TTC549 (cell line): ENCODE results near the gene ESAM.

Experiments used
- FAIRE-seq: peaks from 2 replicates; lab custom pipeline; 2012; peaks lifted over from hg19 to GRCh38; lab: Jason Lieb, UNC

The ESAM gene

GRCh38 chr11:124762105-124762623 is at the start of gene ESAM:
Gene ESAM (minus strand): TSS chr11:124762290. CDS start chr11:124762154, 136 bp downstream.
- no peak for FAIRE-seq

GRCh38 chr11:124811399-124812125 is 49.5 kb upstream of the ESAM start:
- no peak for FAIRE-seq

- no peak for FAIRE-seq
Observed at GRCh38 chr11:124807660-124808270, 45.7 kb upstream of the ESAM start.

GRCh38 chr11:124807201-124807600 is 45.1 kb upstream of the ESAM start:
- no peak for FAIRE-seq

- FAIRE-seq = no peak
Observed at GRCh38 chr11:124804884-124805283, 42.8 kb upstream of the ESAM start.

GRCh38 chr11:124801636-124802312 is 39.7 kb upstream of the ESAM start:
- FAIRE-seq = no peak

GRCh38 chr11:124801014-124801413 is 38.9 kb upstream of the ESAM start:
- no peak for FAIRE-seq

GRCh38 chr11:124800226-124800929 is 38.3 kb upstream of the ESAM start, which contains the start of gene MSANTD2:
Gene MSANTD2 (minus strand): TSS chr11:124800406. CDS start chr11:124800380, 26 bp downstream.
- FAIRE-seq = no peak

GRCh38 chr11:124799348-124800225 is 37.5 kb upstream of the ESAM start:
- FAIRE-seq = no peak

- no peak for FAIRE-seq
Observed at GRCh38 chr11:124798991-124799347, 36.9 kb upstream of the ESAM start.

GRCh38 chr11:124796312-124796711 is 34.2 kb upstream of the ESAM start:
- FAIRE-seq = no peak

- FAIRE-seq = no peak
Observed at GRCh38 chr11:124793466-124794278, 31.6 kb upstream of the ESAM start.

GRCh38 chr11:124791626-124792341 is 29.7 kb upstream of the ESAM start:
- FAIRE-seq = no peak

GRCh38 chr11:124788521-124788920 is 26.4 kb upstream of the ESAM start:
- no peak for FAIRE-seq

- FAIRE-seq = no peak
Observed at GRCh38 chr11:124784051-124784450, 22.0 kb upstream of the ESAM start.

- no peak for FAIRE-seq
Observed at GRCh38 chr11:124783002-124783401, 20.9 kb upstream of the ESAM start.

GRCh38 chr11:124779568-124779967 is 17.5 kb upstream of the ESAM start:
- no peak for FAIRE-seq

- FAIRE-seq = no peak
Observed at GRCh38 chr11:124778281-124778680, 16.2 kb upstream of the ESAM start.

- FAIRE-seq = no peak
Observed at GRCh38 chr11:124776865-124777645, 15.0 kb upstream of the ESAM start.
